Kidney glomerular epithelial cell (primary cell): ENCODE results near the gene CAMK2D.
A peak's percentile ranks its signal among the peaks of the same experiment; 100 is the strongest.
"Not testable (repeated sequence)": the region's sequence is repeated elsewhere in the genome, so short reads cannot be mapped to it uniquely, and the experiment has no call there.

ENCODE experiments used
- DNase-seq: peaks from one replicate; lab custom pipeline; 2025; lab: John Stamatoyannopoulos, UW

CAMK2D gene

DNA sequence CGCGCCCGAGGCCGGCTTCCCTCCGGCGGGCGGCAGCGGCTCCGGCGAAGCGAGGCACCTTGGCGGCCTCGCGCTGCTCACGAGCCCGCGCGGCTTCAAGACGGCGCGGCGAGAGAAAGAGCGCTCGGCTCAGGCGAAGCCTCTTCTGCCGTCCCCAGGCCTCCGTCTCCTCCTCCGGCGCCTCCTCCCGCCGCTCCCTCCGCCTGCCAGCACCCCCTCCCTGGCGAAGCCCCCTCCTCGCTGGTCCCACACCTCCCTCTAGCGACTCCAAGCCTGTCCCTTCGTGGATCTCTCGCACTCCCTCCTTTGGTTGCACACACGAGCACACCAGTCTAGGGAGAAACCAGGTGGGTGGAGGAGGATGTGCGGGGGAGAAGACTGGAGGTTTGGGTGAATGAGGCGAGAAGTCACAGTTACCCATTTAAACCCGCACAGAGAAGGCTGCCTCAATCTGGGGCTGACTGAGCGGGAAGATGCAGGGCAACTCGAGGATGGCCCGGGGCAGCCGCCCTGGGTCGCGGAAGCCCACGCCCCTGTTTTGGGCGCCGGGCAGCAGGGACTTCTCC, at the start of gene CAMK2D:
Gene CAMK2D (minus strand): TSS at position 119 of the 566 bp plus-strand sequence. CDS start 670 bp downstream, outside the sequence.
- DNase-seq, result peak; percentile 86

- no peak for DNase-seq
Measured at GRCh38 chr4:113810906-113811305, 49.4 kb upstream of the CAMK2D start.

GRCh38 chr4:113809311-113809710, 47.8 kb upstream of the CAMK2D start:
- DNase-seq, result no peak

GRCh38 chr4:113806850-113807249, 45.3 kb upstream of the CAMK2D start:
- no peak for DNase-seq

DNA sequence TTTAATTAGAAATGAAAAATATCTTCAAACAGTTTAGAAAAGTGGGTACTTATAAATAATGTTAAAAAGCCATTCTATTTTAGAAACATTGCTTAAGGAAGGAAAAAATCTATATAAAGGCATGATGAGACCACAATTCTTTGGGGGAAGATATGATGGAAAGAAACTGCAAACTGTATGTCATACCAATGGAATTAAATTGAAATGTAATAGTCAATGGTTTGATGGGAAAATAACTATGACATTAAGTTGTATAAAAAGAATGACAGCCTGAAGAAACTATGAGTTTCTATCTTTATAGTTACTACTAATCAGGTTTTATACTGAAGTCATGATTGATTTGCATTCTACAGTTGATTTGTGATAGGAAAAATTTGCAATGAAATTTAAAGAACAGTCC, 40.3 kb upstream of the CAMK2D start:
- DNase-seq, result no peak

DNA sequence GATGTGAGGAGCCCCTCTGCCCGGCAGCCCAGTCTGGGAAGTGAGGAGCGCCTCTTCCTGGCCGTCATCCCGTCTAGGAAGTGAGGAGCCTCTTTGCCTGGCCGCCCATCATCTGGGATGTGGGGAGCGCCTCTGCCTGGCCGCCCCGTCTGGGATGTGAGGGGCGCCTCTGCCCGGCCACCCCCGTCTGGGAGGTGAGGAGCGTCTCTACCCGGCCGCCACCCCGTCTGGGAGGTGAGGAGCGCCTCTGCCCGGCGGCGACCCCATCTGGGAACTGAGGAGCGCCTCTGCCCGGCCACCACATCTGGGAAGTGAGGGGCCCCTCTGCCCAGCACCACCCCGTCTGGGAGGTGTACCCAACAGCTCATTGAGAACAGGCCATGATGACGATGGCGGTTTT, 34.8 kb upstream of the CAMK2D start:
- DNase-seq, result not testable (repeated sequence)

DNA sequence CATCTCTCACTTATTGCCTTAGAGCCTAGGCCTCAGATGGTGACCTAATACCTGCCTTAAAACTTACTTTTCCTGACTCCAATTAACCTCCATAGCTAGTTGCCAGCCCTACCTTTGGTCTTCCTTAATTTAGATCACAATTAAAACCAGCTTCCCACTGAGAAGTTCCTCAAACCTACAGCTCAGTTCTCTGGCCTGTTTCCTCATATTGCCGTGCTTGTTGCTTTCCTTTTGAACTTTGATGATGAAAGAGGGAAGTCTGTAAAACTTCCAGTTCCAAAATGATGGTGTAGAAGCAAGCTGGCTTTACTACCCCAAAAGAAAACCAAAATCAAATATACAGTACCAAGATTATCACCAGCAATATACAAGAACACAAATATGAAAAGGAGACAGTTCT, 28.9 kb upstream of the CAMK2D start:
- DNase-seq, result no peak

GRCh38 chr4:113788888-113789287, 27.4 kb upstream of the CAMK2D start:
- DNase-seq, result no peak

GRCh38 chr4:113785781-113786180, 24.2 kb upstream of the CAMK2D start:
- no peak for DNase-seq

GRCh38 chr4:113784497-113785250, 23.1 kb upstream of the CAMK2D start:
- peak; percentile 90 for DNase-seq

DNA sequence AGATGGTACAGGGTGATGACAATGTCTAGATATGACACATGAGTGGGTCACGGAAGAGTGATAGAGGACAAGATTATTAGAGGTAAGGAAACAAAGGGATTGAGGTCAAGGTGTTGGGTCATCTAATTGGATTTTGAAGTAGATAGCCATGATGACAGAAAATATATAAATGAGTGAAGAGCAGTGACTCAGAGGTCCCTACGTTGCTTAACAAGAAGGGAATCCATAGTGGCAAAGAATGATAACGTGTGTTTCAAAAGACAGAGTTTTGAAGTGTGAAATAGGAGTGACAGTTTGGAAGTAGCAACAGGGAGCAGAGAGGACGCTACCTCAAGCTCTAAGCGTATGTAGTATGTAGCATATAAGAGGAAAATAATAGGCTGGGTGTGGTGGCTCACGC, 22.2 kb upstream of the CAMK2D start:
- DNase-seq, result no peak

- DNase-seq, result no peak
Measured at GRCh38 chr4:113783289-113783688, 21.8 kb upstream of the CAMK2D start.

DNA sequence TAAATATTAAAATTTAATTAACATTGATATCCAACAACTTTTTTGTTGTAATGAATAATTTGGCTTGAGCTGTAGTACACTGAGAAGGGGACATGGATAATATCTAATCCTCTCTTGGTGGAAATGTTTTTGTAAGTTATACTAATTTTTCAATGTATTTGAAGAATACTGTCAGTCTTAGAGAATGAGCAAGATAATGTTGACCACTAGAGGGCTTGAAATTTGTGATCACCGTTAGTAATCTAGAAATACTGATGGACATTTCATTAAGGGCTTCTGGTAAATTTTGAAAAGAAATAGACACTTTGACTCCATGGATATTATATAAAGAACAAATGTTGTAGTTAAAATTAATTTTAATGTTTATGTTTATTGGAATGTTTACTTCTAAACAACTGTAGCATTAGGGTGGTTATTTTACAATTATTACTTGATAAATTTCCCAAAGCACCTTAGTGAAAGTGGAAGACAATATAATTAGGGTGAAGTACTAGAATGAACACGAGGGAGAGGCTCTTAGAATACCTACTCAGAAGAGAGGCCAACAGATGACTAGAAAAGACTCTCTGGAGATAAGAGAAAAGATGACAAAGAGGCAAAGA, 20.0 kb upstream of the CAMK2D start:
- DNase-seq, result peak; percentile 2

DNA sequence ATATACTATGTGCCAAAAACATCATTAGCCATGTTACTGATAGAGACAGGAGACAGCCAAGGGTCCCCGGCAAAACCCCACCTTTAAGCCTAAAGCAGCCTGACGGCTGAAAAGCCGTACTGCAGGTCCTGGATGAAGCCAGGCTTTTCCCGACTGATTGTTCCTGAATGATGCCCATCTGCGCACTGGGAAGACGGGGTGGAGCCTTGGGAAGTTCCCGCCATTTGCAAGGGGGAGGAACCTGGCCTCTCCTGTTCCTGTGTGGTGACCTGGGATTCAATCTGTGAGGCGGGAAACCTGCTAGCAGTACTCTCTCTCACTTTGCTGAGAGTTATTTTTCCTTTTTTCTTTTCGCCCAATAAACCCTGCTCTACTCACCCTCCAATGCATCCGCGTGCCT, 15.1 kb upstream of the CAMK2D start:
- no peak for DNase-seq

DNA sequence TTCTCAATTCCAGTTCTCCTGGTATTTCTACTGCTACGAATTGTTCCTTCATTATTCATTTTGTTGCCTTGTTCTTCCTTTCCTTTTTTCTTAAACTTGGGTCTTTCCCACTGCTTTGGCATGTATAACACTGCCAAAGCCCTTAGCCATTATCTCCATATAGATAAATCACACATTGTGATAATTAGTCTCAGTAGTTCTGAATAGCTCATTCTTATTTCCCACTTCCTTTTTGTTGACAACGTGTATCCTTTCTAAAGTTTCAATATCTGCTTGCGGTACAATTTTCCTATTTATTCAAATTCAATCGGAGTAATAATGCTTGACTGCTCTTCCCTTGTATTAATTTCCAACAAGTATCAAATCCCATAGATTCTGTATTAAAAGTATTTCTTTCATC, 14.5 kb upstream of the CAMK2D start:
- DNase-seq, result no peak

DNA sequence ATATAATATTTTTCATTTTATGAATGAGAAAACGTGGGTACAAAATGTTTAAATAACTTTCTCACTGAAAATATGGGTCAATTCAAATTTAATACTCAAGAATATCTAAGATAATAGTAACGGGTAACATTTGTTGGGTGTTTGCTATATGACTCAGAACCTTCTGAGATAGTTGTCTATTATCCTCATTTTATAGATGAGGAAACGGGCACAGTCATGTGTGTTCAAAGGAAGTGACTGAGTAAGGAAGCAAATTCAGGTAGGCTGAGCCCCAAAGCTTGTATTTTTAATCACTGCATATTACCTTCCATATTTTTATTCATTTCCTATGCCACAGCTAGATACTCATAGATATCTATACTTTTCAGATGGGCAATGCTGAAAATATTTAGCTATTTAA, 12.2 kb upstream of the CAMK2D start:
- DNase-seq, result no peak

DNA sequence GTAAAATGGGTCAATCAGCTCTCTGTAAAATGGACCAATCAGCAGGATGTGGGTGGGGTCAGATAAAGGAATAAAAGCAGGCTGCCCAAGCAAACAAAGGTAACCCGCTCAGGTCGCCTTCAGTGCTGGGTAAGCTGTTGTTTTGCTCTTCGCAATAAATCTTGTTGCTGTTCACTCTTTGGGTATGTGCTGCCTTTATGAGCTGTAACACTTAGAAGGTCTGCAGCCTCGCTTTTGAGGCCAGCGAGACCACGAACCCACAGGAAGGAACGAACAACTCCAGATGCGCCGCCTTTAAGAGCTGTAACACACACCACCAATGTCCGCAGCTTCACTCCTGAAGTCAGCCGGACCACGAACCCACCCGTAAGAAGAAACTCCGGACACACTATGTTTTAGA, 11.5 kb upstream of the CAMK2D start:
- DNase-seq, result no peak

DNA sequence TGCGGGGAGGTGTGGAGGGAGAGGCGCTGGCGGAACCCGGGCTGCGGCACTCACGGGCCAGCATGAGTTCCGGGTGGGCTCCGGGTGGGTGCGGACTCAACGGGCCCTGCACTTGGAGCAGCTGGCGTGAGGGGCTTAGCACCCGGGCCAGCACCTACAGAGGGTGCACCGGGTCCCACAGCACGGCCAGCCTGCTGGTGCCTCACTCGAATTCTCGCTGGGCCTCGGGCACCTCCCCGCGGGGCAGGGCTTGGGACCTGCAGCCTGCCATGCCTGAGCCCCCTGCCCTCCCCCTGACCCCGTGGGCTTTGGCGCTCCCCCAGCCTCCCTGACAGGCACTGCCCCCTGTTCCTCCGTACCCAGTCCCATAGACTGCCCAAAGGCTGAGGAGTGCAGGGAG, 10.8 kb upstream of the CAMK2D start:
- no peak for DNase-seq

GRCh38 chr4:113769744-113770143, 8.2 kb upstream of the CAMK2D start:
- no peak for DNase-seq

- DNase-seq, result no peak
Measured at GRCh38 chr4:113768952-113769351, 7.4 kb upstream of the CAMK2D start.

DNA sequence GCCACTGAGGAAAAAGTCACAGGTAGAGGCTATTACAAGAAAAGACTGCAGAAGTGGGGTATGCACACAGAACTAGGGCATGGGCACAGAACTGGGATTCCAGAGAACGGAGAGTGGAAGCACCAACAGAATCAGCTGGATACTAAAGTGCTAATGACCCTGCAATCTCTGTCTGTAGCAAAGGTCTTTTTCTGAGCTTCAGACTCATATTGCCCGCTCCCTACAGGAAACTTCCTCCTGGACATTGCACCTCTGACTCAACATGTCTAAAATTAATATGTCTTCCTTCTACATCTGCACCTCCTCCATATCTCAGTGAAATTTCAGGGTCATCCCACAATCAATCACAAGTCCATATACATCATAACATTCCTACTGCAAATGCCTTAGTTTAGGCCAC, 5.3 kb upstream of the CAMK2D start:
- no peak for DNase-seq

DNA sequence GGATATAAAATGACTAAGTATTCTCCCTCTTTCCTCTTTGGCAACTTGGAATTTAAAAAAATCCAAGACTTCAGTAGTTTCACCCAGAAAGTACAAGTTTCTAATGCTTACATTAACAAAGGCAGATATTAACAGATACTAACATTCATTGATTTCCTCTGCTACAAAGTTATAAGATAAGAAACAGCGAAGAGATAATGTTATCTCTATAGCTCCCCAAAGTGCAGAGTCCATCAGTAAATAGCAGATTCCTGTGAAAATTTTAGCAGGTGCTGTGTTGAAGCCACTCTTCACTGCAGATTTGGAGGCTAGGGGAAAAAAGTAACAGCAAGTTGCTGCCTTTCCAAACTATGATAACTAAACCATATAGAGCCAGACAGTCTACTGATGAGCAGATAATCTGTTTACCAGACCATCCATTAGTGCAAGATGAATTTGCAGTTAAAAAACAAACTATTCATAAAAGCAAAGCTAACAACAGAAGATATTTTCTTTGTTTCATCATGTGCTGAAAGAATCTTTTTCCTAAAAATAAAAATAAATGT, 3.3 kb upstream of the CAMK2D start:
- DNase-seq, result no peak

GRCh38 chr4:113763923-113764322, 2.4 kb upstream of the CAMK2D start:
- not testable (repeated sequence) for DNase-seq

- DNase-seq, result no peak
Measured at GRCh38 chr4:113763029-113763285, 1.4 kb upstream of the CAMK2D start.
